Measurements from ENCODE around the gene GIGYF2.

DNA sequence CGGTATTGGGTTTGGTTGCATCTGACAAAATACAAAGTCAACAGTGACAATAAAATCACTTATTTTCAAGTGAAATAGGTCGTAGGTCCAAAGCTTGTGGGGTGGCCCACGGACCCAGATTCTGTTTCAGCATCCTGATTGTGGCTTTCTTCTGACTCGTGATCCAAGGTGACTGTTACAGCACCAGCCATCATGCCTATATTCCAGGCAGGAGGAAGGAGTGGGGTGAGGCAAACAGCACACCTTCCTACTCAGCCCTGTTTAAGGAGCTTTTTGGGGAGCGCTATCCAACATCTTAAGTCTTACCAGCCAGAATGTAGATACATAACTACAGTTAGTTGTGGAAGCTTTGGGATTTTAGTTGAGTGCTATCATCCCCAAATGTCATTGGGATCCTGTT is 164.2 kb downstream of the GIGYF2 start:
- TF ChIP-seq POLR2A (IDR thresholded peaks at IDR 0.05): no peak
- TF ChIP-seq, protein P1, sequence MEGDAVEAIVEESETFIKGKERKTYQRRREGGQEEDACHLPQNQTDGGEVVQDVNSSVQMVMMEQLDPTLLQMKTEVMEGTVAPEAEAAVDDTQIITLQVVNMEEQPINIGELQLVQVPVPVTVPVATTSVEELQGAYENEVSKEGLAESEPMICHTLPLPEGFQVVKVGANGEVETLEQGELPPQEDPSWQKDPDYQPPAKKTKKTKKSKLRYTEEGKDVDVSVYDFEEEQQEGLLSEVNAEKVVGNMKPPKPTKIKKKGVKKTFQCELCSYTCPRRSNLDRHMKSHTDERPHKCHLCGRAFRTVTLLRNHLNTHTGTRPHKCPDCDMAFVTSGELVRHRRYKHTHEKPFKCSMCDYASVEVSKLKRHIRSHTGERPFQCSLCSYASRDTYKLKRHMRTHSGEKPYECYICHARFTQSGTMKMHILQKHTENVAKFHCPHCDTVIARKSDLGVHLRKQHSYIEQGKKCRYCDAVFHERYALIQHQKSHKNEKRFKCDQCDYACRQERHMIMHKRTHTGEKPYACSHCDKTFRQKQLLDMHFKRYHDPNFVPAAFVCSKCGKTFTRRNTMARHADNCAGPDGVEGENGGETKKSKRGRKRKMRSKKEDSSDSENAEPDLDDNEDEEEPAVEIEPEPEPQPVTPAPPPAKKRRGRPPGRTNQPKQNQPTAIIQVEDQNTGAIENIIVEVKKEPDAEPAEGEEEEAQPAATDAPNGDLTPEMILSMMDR (IDR thresholded peaks at IDR 0.05): no peak
